Smooth muscle cell (in vitro differentiated cells): Measurements from ENCODE around the gene SEPTIN8. TPM values are rescaled to one million over a fixed set of nuclear protein-coding genes. Genes with fewer than 3 reads are reported as not detected.

Experiments
- DNase-seq: peaks from one replicate; lab custom pipeline; 2025; ENCODE audit not compliant: unreplicated experiment; lab: John Stamatoyannopoulos, UW
- H2AFZ ChIP-seq: fragments of 200-600 bp; sonication (generic); 2 replicates; pipeline ENCODE4 v1.6.0; 2016; ENCODE audit warnings: antibody characterized with exemption, low read depth, mild to moderate bottlenecking
- H3F3A ChIP-seq: fragments of 200-600 bp; sonication (generic); 2 replicates; pipeline ENCODE4 v1.6.0; 2017; ENCODE audit warnings: antibody characterized with exemption, low read depth
- H3K27ac ChIP-seq: fragments of 200-600 bp; sonication (generic); 2 replicates; pipeline ENCODE4 v1.5.1; 2016; ENCODE audit warnings: low read depth, mild to moderate bottlenecking
- H3K27me3 ChIP-seq: fragments of 200-600 bp; sonication (generic); 2 replicates; pipeline ENCODE4 v1.6.1; 2016; ENCODE audit warnings: low read depth, mild to moderate bottlenecking
- H3K36me3 ChIP-seq: fragments of 200-600 bp; sonication (generic); 2 replicates; pipeline ENCODE4 v1.5.1; 2016; ENCODE audit warnings: low read depth
- H3K4me1 ChIP-seq: fragments of 200-600 bp; sonication (generic); 2 replicates; pipeline ENCODE4 v1.5.1; 2016; ENCODE audit warnings: low read depth
- H3K4me2 ChIP-seq: fragments of 200-600 bp; sonication (generic); 2 replicates; pipeline ENCODE4 v1.6.0; 2016; ENCODE audit warnings: mild to moderate bottlenecking
- H3K4me3 ChIP-seq: fragments of 200-600 bp; sonication (generic); 2 replicates; pipeline ENCODE4 v1.5.1; 2016; ENCODE audit warnings: mild to moderate bottlenecking
- H3K79me2 ChIP-seq: fragments of 200-600 bp; sonication (generic); 2 replicates; pipeline ENCODE4 v1.6.0; 2016; ENCODE audit warnings: low read depth, mild to moderate bottlenecking
- H3K9ac ChIP-seq: fragments of 200-600 bp; sonication (generic); 2 replicates; pipeline ENCODE4 v1.6.0; 2016; ENCODE audit warnings: low read depth
- H3K9me3 ChIP-seq: fragments of 200-600 bp; sonication (generic); replicated peaks from 2 replicates; pipeline ENCODE4 v1.5.1; 2016; ENCODE audit warnings: low read depth
- H4K20me1 ChIP-seq: fragments of 200-600 bp; sonication (generic); 2 replicates; pipeline ENCODE4 v1.6.0; 2016; ENCODE audit warnings: low read depth
- CTCF ChIP-seq: fragments of 200-600 bp; sonication (generic); IDR thresholded peaks from 2 replicates; pipeline ENCODE4 v1.5.1; 2017; ENCODE audit warnings: borderline replicate concordance, mild to moderate bottlenecking, antibody characterized with exemption; ENCODE audit not compliant: insufficient read depth, poor library complexity, severe bottlenecking
- WGBS: methylation state at CpG from one replicate; pipeline ENCODE4 v1.1.7; 2016; ENCODE audit warnings: low lambda C conversion rate; 5-methylcytosine and 5-hydroxymethylcytosine counted together
- polyA plus RNA-seq: library from polyadenylated mRNA; unstranded; fragments of >200 nt; fragmentation: Nextera tagmentation; extraction: Ambion mirVana; gene quantifications from 2 replicates; pipeline ENCODE4 v1.2.1, GENCODE V29; 2016
- total RNA-seq: library from RNA; depleted of rRNA; stranded (reverse); fragments of >200 nt; gene quantifications from 2 replicates; pipeline ENCODE4 v1.2.3, GENCODE V29; 2014

Gene SEPTIN8
- total and polyA plus RNA-seq, 2 experiments from 2014 or later, result 26.3 to 68.1 TPM

GRCh38 chr5:132747616-132748440 is 29.2 kb downstream of the SEPTIN8 start:
- peaks cover 63% of the 10 kb centered on the region for H3K27me3 ChIP-seq
- TF ChIP-seq CTCF, result no peak
- 12% methylated on average over 68 of the region's 76 CpGs for WGBS
- H4K20me1 ChIP-seq, result no peaks in the 10 kb centered on the region
- H3K9ac ChIP-seq, result no peak overlapping the region
- H3K79me2 ChIP-seq, result no peaks in the 10 kb centered on the region
- H3K9me3 ChIP-seq, result no peaks in the 10 kb centered on the region
- H3K4me2 ChIP-seq, result peak overlapping the region; percentile 84
- peaks cover 4% of the 10 kb centered on the region for H3K4me1 ChIP-seq
- DNase-seq, result no peak
- peak overlapping the region; percentile 54 for H3K4me3 ChIP-seq
- no peaks in the 10 kb centered on the region for H3F3A ChIP-seq
- H3K27ac ChIP-seq, result no peak overlapping the region
- peak overlapping the region; percentile 27 for H2AFZ ChIP-seq
- no peaks in the 10 kb centered on the region for H3K36me3 ChIP-seq

- H3K9me3 ChIP-seq, result no peaks in the 10 kb centered on the region
- peak within 1 kb of the TSS; percentile 54 for H3K4me3 ChIP-seq
- H3K4me2 ChIP-seq, result peak within 1 kb of the TSS; percentile 84
- WGBS, result 3% methylated on average over 44 of the region's 59 CpGs
- H3F3A ChIP-seq, result no peaks in the 10 kb centered on the region
- TF ChIP-seq CTCF, result peak; percentile 23
- DNase-seq, result no peak
- no peak within 1 kb of the TSS for H3K9ac ChIP-seq
- no peaks in the 10 kb centered on the region for H4K20me1 ChIP-seq
- H3K4me1 ChIP-seq, result peaks cover 4% of the 10 kb centered on the region
- no peak within 1 kb of the TSS for H3K27ac ChIP-seq
- H3K27me3 ChIP-seq, result peaks cover 63% of the 10 kb centered on the region
- no peaks in the 10 kb centered on the region for H3K36me3 ChIP-seq
- no peaks in the 10 kb centered on the region for H3K79me2 ChIP-seq
- peak within 1 kb of the TSS; percentile 27 for H2AFZ ChIP-seq
These were observed 30.0 kb downstream of the SEPTIN8 start, which contains the start of gene CCNI2 for GRCh38 chr5:132746954-132747615. Gene CCNI2 (plus strand): TSS chr5:132747426. CDS start chr5:132747496, 70 bp downstream.

- Histone ChIP-seq H3K4me3 (peak overlapping the region; percentile 54), H4K20me1 (no peaks in the 10 kb centered on the region), H3K4me2 (peak overlapping the region; percentile 84), H3K9ac (no peak overlapping the region), H2AFZ (peak overlapping the region; percentile 27), H3K36me3 (no peaks in the 10 kb centered on the region), H3K27ac (no peak overlapping the region), H3K9me3 (no peaks in the 10 kb centered on the region), H3K27me3 (peaks cover 63% of the 10 kb centered on the region), H3F3A (no peaks in the 10 kb centered on the region), H3K79me2 (no peaks in the 10 kb centered on the region), H3K4me1 (peaks cover 4% of the 10 kb centered on the region)
- no peak for DNase-seq
- 37% methylated on average over 3 of the region's 3 CpGs for WGBS
- TF ChIP-seq CTCF, result no peak
These were observed 30.5 kb downstream of the SEPTIN8 start for GRCh38 chr5:132746592-132746953.
